Hepatocyte (in vitro differentiated cells): ENCODE data around the gene AMY2A. TPM values are rescaled to one million over a fixed set of nuclear protein-coding genes. Genes with fewer than 3 reads are reported as not detected.
"Not testable (repeated sequence)": the region's sequence is repeated elsewhere in the genome, so short reads cannot be mapped to it uniquely, and the experiment has no call there.

Experiments
- DNase-seq: peaks from one replicate; pipeline ENCODE4 v3.0.0-alpha.2; 2016; ENCODE audit warnings: low spot score
- H2AFZ ChIP-seq: fragments of 200-600 bp; sonication (generic); 2 replicates; pipeline ENCODE4 v1.6.0; 2016; ENCODE audit warnings: antibody characterized with exemption, mild to moderate bottlenecking
- H3K27ac ChIP-seq: fragments of 200-600 bp; sonication (generic); 2 replicates; pipeline ENCODE4 v1.5.1; 2016; ENCODE audit warnings: mild to moderate bottlenecking
- H3K27me3 ChIP-seq: fragments of 200-600 bp; sonication (generic); 2 replicates; pipeline ENCODE4 v1.6.1; 2016
- H3K36me3 ChIP-seq: fragments of 200-600 bp; sonication (generic); replicated peaks from 2 replicates; pipeline ENCODE4 v1.5.1; 2016; ENCODE audit warnings: low read depth; ENCODE audit not compliant: insufficient read depth
- H3K4me1 ChIP-seq: fragments of 200-600 bp; sonication (generic); 2 replicates; pipeline ENCODE4 v1.5.1; 2016; ENCODE audit warnings: mild to moderate bottlenecking, moderate library complexity; ENCODE audit not compliant: insufficient read depth
- H3K4me2 ChIP-seq: fragments of 200-600 bp; sonication (generic); 2 replicates; pipeline ENCODE4 v1.6.0; 2016
- H3K4me3 ChIP-seq: fragments of 200-600 bp; sonication (generic); 2 replicates; pipeline ENCODE4 v1.5.1; 2016; ENCODE audit warnings: mild to moderate bottlenecking
- H3K79me2 ChIP-seq: fragments of 200-600 bp; sonication (generic); 2 replicates; pipeline ENCODE4 v1.6.0; 2017; ENCODE audit warnings: mild to moderate bottlenecking
- H3K9me2 ChIP-seq: fragments of 200-600 bp; sonication (generic); replicated peaks from 2 replicates; pipeline ENCODE4 v1.6.0; 2017; ENCODE audit warnings: mild to moderate bottlenecking; ENCODE audit not compliant: insufficient read depth
- H3K9me3 ChIP-seq: fragments of 200-600 bp; sonication (generic); 2 replicates; pipeline ENCODE4 v1.5.1; 2016; ENCODE audit warnings: low read depth, mild to moderate bottlenecking
- H4K20me1 ChIP-seq: fragments of 200-600 bp; sonication (generic); 2 replicates; pipeline ENCODE4 v1.6.0; 2016; ENCODE audit warnings: mild to moderate bottlenecking; ENCODE audit not compliant: insufficient read depth, poor library complexity, severe bottlenecking
- CTCF ChIP-seq: fragments of 200-600 bp; sonication (generic); IDR thresholded peaks from 2 replicates; pipeline ENCODE4 v1.5.1; 2016; ENCODE audit warnings: antibody characterized with exemption, mild to moderate bottlenecking; ENCODE audit not compliant: poor library complexity
- EZH2 ChIP-seq: fragments of 200-600 bp; sonication (generic); IDR thresholded peaks from 2 replicates; pipeline ENCODE4 v1.6.1; 2016; ENCODE audit warnings: antibody characterized with exemption, mild to moderate bottlenecking, borderline replicate concordance
- EZH2phosphoT487 ChIP-seq: fragments of 200-600 bp; sonication (generic); IDR thresholded peaks from one replicate; pipeline ENCODE4 v1.6.1; 2018; ENCODE audit warnings: antibody characterized with exemption, mild to moderate bottlenecking, low read depth, moderate library complexity; ENCODE audit not compliant: unreplicated experiment, severe bottlenecking
- WGBS: methylation state at CpG from one replicate; pipeline ENCODE4 v1.1.6; 2016; ENCODE audit warnings: low lambda C conversion rate; ENCODE audit errors: missing lambda C conversion rate; 5-methylcytosine and 5-hydroxymethylcytosine counted together
- polyA plus RNA-seq: library from polyadenylated mRNA; unstranded; fragments of >200 nt; fragmentation: Nextera tagmentation; extraction: Ambion mirVana; gene quantifications from 2 replicates; pipeline ENCODE4 v1.2.1, GENCODE V29; 2016
- total RNA-seq: library from RNA; depleted of rRNA; stranded (reverse); fragments of >200 nt; gene quantifications from 2 replicates; pipeline ENCODE4 v1.2.3, GENCODE V29; 2014

The AMY2A gene
- total and polyA plus RNA-seq, 2 experiments from 2014 or later: not detected

- Histone ChIP-seq H3K27me3 (no peaks in the 10 kb centered on the region), H3K4me3 (no peak overlapping the region), H3K4me2 (no peak overlapping the region), H3K79me2 (no peaks in the 10 kb centered on the region), H3K9me2 (no peaks in the 10 kb centered on the region), H2AFZ (no peak overlapping the region), H4K20me1 (no peaks in the 10 kb centered on the region), H3K4me1 (no peaks in the 10 kb centered on the region), H3K9me3 (no peaks in the 10 kb centered on the region), H3K27ac (no peak overlapping the region), H3K36me3 (no peaks in the 10 kb centered on the region)
- DNase-seq: no peak
- WGBS: 81% methylated on average over 2 of the region's 2 CpGs
- no peak for TF ChIP-seq EZH2phosphoT487
- TF ChIP-seq EZH2: no peak
- no peak for TF ChIP-seq CTCF
These were observed 865 bp upstream of the AMY2A start for GRCh38 chr1:103616362-103616761.

GRCh38 chr1:103627436-103627835 lies 10.2 kb downstream of the AMY2A start:
- H3K9me2 ChIP-seq, DNase-seq, H3K36me3 ChIP-seq, H3K4me2 ChIP-seq, H3K27ac ChIP-seq, H3K4me1 ChIP-seq, H3K4me3 ChIP-seq, H2AFZ ChIP-seq, H3K79me2 ChIP-seq, H3K9me3 ChIP-seq, H3K27me3 ChIP-seq, H4K20me1 ChIP-seq: not testable (repeated sequence)
- WGBS: 88% methylated on average over 4 of the region's 4 CpGs

GRCh38 chr1:103641194-103641593 lies 24.0 kb downstream of the AMY2A start:
- no CpG with 5 or more reads among the region's 3 CpGs for WGBS
- not testable (repeated sequence) for H3K36me3 ChIP-seq, H2AFZ ChIP-seq, H3K4me2 ChIP-seq, H3K27ac ChIP-seq, H3K4me1 ChIP-seq, H3K9me2 ChIP-seq, H3K4me3 ChIP-seq, H3K9me3 ChIP-seq, H3K27me3 ChIP-seq, H4K20me1 ChIP-seq, DNase-seq, H3K79me2 ChIP-seq

GRCh38 chr1:103643908-103644307 lies 26.7 kb downstream of the AMY2A start:
- not testable (repeated sequence) for H4K20me1 ChIP-seq, H3K27ac ChIP-seq, H3K9me3 ChIP-seq, H3K9me2 ChIP-seq, H3K36me3 ChIP-seq, H2AFZ ChIP-seq, H3K79me2 ChIP-seq, H3K4me3 ChIP-seq, H3K4me1 ChIP-seq, DNase-seq, H3K27me3 ChIP-seq, H3K4me2 ChIP-seq
- no CpG with 5 or more reads among the region's 3 CpGs for WGBS

- H3K4me1 ChIP-seq, H3K27ac ChIP-seq, H2AFZ ChIP-seq, H3K9me3 ChIP-seq, H3K9me2 ChIP-seq, H3K79me2 ChIP-seq, H3K4me3 ChIP-seq, DNase-seq, H3K4me2 ChIP-seq, H3K36me3 ChIP-seq, H4K20me1 ChIP-seq, H3K27me3 ChIP-seq: not testable (repeated sequence)
- no CpG with 5 or more reads among the region's 3 CpGs for WGBS
These were observed 33.1 kb downstream of the AMY2A start for GRCh38 chr1:103650305-103650704.

GRCh38 chr1:103650889-103651288 lies 33.7 kb downstream of the AMY2A start:
- not testable (repeated sequence) for H3K9me2 ChIP-seq, H3K27ac ChIP-seq, H3K4me1 ChIP-seq, H3K9me3 ChIP-seq, DNase-seq, H3K27me3 ChIP-seq, H3K4me3 ChIP-seq, H4K20me1 ChIP-seq, H3K4me2 ChIP-seq, H3K36me3 ChIP-seq, H3K79me2 ChIP-seq, H2AFZ ChIP-seq
- WGBS: no CpG with 5 or more reads among the region's 4 CpGs

GRCh38 chr1:103654133-103654532 lies 36.9 kb downstream of the AMY2A start:
- not testable (repeated sequence) for H4K20me1 ChIP-seq, DNase-seq
- no CpG with 5 or more reads among the region's 6 CpGs for WGBS

GRCh38 chr1:103655460-103655859 lies 38.2 kb downstream of the AMY2A start, which contains the start of gene AMY1A:
Gene AMY1A, plus strand, starts transcription at chr1:103655760. Its CDS starts 571 bp downstream, at chr1:103656331.
- not testable (repeated sequence) for H3K79me2 ChIP-seq, H3K27ac ChIP-seq, H3K4me3 ChIP-seq, H3K27me3 ChIP-seq, H4K20me1 ChIP-seq, H3K9me3 ChIP-seq, H2AFZ ChIP-seq, DNase-seq, H3K9me2 ChIP-seq, H3K36me3 ChIP-seq, H3K4me1 ChIP-seq, H3K4me2 ChIP-seq
- WGBS: no CpG with 5 or more reads among the region's 5 CpGs

More at GRCh38 chr1:103654133-103654532, 36.9 kb downstream of the AMY2A start:
- H3K4me1 ChIP-seq, H3K4me3 ChIP-seq, H3K36me3 ChIP-seq, H3K27me3 ChIP-seq, H2AFZ ChIP-seq, H3K27ac ChIP-seq, H3K9me3 ChIP-seq, H3K79me2 ChIP-seq, H3K4me2 ChIP-seq, H3K9me2 ChIP-seq: not testable (repeated sequence)
